NCI-H2081 treated with DMSO at 0.1 percent for 48 hours (cell line): ENCODE results near the gene CCDC102B.
"Not testable (repeated sequence)": the region's sequence is repeated elsewhere in the genome, so short reads cannot be mapped to it uniquely, and the experiment has no call there.

Experiments used
- DNase-seq: peaks from one replicate; lab custom pipeline; 2025; lab: John Stamatoyannopoulos, UW

CCDC102B gene

GRCh38 chr18:68797871-68798270, at the start of gene CCDC102B:
CCDC102B (plus strand) TSS chr18:68798080; CDS start chr18:68836764, 38,684 bp downstream.
- DNase-seq, result peak; percentile 15

- DNase-seq, result no peak
Measured at GRCh38 chr18:68757126-68757525, 40.8 kb upstream of the CCDC102B start.

- DNase-seq, result no peak
Measured at GRCh38 chr18:68759308-68759707, 38.6 kb upstream of the CCDC102B start.

- no peak for DNase-seq
Measured at GRCh38 chr18:68763083-68763482, 34.8 kb upstream of the CCDC102B start.

- no peak for DNase-seq
Measured at GRCh38 chr18:68764016-68764415, 33.9 kb upstream of the CCDC102B start.

GRCh38 chr18:68766433-68766832, 31.4 kb upstream of the CCDC102B start:
- DNase-seq, result no peak

GRCh38 chr18:68769461-68769860, 28.4 kb upstream of the CCDC102B start:
- no peak for DNase-seq

GRCh38 chr18:68772268-68772667, 25.6 kb upstream of the CCDC102B start:
- no peak for DNase-seq

- no peak for DNase-seq
Measured at GRCh38 chr18:68778280-68778886, 19.5 kb upstream of the CCDC102B start.

- DNase-seq, result no peak
Measured at GRCh38 chr18:68779169-68779568, 18.7 kb upstream of the CCDC102B start.

GRCh38 chr18:68780802-68781635, 16.9 kb upstream of the CCDC102B start:
- no peak for DNase-seq

- no peak for DNase-seq
Measured at GRCh38 chr18:68783506-68783905, 14.4 kb upstream of the CCDC102B start.

- no peak for DNase-seq
Measured at GRCh38 chr18:68784071-68784470, 13.8 kb upstream of the CCDC102B start.

GRCh38 chr18:68790290-68790689, 7.6 kb upstream of the CCDC102B start:
- DNase-seq, result not testable (repeated sequence)

- DNase-seq, result no peak
Measured at GRCh38 chr18:68791801-68792200, 6.1 kb upstream of the CCDC102B start.

GRCh38 chr18:68793951-68794350, 3.9 kb upstream of the CCDC102B start:
- no peak for DNase-seq

- DNase-seq, result no peak
Measured at GRCh38 chr18:68796936-68797690, 767 bp upstream of the CCDC102B start.

GRCh38 chr18:68800075-68800474, 2.2 kb downstream of the CCDC102B start:
- DNase-seq, result no peak

GRCh38 chr18:68803356-68803755, 5.5 kb downstream of the CCDC102B start:
- no peak for DNase-seq

- DNase-seq, result no peak
Measured at GRCh38 chr18:68817584-68817983, 19.7 kb downstream of the CCDC102B start.

GRCh38 chr18:68818584-68818983, 20.7 kb downstream of the CCDC102B start:
- no peak for DNase-seq

- no peak for DNase-seq
Measured at GRCh38 chr18:68822926-68823325, 25.0 kb downstream of the CCDC102B start.

- no peak for DNase-seq
Measured at GRCh38 chr18:68826121-68826520, 28.2 kb downstream of the CCDC102B start.
